Body of pancreas (tissue), 4 donors: ENCODE results near the gene RIOK1. TPM values are rescaled to one million over a fixed set of nuclear protein-coding genes. Genes with fewer than 3 reads are reported as not detected.

Experiments used
- ATAC-seq: fragments of 150-250 bp; one replicate; pipeline ENCODE4 v1.9.1; 2016
- DNase-seq, 4 donors: peaks; one replicate each; pipeline ENCODE4 v3.0.0-alpha.2; 2019
- H3K27ac ChIP-seq, 4 donors: fragments of 200-600 bp; sonication (generic); 1 replicate in 3 of 4; 2 replicates in 1 of 4; pipeline versions ENCODE4 v1.5.1 to v1.6.1; 2016 to 2019; ENCODE audit warnings: mild to moderate bottlenecking in 1 of 4, mixed read lengths in 1 of 4, moderate library complexity in 1 of 4
- H3K27me3 ChIP-seq, 2 donors: fragments of 200-600 bp; sonication (generic); one replicate each; pipeline ENCODE4 v1.6.0; 2016; ENCODE audit warnings: mild to moderate bottlenecking in 1 of 2
- H3K36me3 ChIP-seq, 2 donors: fragments of 200-600 bp; sonication (generic); replicated peaks in 1 of 2; 2 replicates each; pipeline ENCODE4 v1.5.1; 2016; ENCODE audit warnings: low read depth in 2 of 2; ENCODE audit not compliant: insufficient read depth in 1 of 2
- H3K4me1 ChIP-seq: fragments of 200-600 bp; sonication (generic); one replicate; pipeline ENCODE4 v1.6.0; 2016
- H3K4me3 ChIP-seq, 2 donors: fragments of 200-600 bp; sonication (generic); 1 replicate in 1 of 2; 2 replicates in 1 of 2; pipeline ENCODE4 v1.5.1; 2016 to 2019
- H3K9me3 ChIP-seq, 3 donors: fragments of 200-600 bp; sonication (generic); 1 replicate in 2 of 3; 2 replicates in 1 of 3; pipeline ENCODE4 v1.5.1; 2016
- CTCF ChIP-seq, 7 experiments: fragments of 450-650 bp in 4 of 7; fragments of 200-600 bp in 3 of 7; sonication (generic) in 3 of 7; IDR thresholded peaks; one replicate each; pipeline ENCODE4 v1.5.1; 2016 to 2019; ENCODE audit warnings: antibody characterized with exemption in 7 of 7
- POLR2A ChIP-seq, 3 donors: fragments of 450-650 bp; IDR thresholded peaks; one replicate each; pipeline ENCODE4 v1.6.1; 2016; ENCODE audit warnings: antibody characterized with exemption in 3 of 3, mild to moderate bottlenecking in 2 of 3
- WGBS, 2 donors: methylation state at CpG; one replicate each; pipeline ENCODE4 v1.1.5; 2017; 5-methylcytosine and 5-hydroxymethylcytosine counted together
- intact Hi-C: fragments of 100-400 bp; cut with DNase I; formaldehyde crosslinking; loops from one replicate; pipeline ENCODE4 v1.15.1; 2023
- total RNA-seq, 2 donors: library from RNA; depleted of rRNA; stranded (reverse); fragments of >200 nt; gene quantifications; one replicate each; pipeline ENCODE4 v1.1.0, GENCODE V29; 2016

The RIOK1 gene
- total RNA-seq, 2 donors from 2014 or later = 7.9 to 19.2 TPM

GRCh38 chr6:7410851-7411250 is 21.2 kb downstream of the RIOK1 start:
- intact Hi-C loops = loop anchor here (10.0 kb wide), 1 partner anchor 164 kb away; no protein-coding TSS in a partner anchor
- peaks cover 0 to 30% of the 10 kb centered on the region in 2 donors for H3K36me3 ChIP-seq
- 93 to 96% methylated on average over 4 of the region's 4 CpGs for WGBS, 2 donors

GRCh38 chr6:7411328-7411727 is 21.7 kb downstream of the RIOK1 start:
- TF ChIP-seq POLR2A (IDR thresholded peaks at IDR 0.05) (no peak), CTCF (IDR thresholded peaks at IDR 0.05) (no peak)
- WGBS, 2 donors = 90 to 93% methylated on average over 2 of the region's 2 CpGs
- intact Hi-C loops = loop anchor here (10.0 kb wide), 1 partner anchor 163 kb away; no protein-coding TSS in a partner anchor
- DNase-seq (no peak), ATAC-seq (no peak)
- H3K27me3 ChIP-seq = no peaks in the 10 kb centered on the region
- no peak overlapping the region for H3K4me3 ChIP-seq
- no peak overlapping the region for H3K27ac ChIP-seq
- H3K36me3 ChIP-seq = peaks cover 0 to 33% of the 10 kb centered on the region in 2 donors
- H3K9me3 ChIP-seq = no peaks in the 10 kb centered on the region
- no peaks in the 10 kb centered on the region for H3K4me1 ChIP-seq

More at GRCh38 chr6:7410851-7411250, 21.2 kb downstream of the RIOK1 start:
- Histone ChIP-seq H3K4me1 (no peaks in the 10 kb centered on the region), H3K27ac (no peak overlapping the region), H3K27me3 (no peaks in the 10 kb centered on the region), H3K9me3 (no peaks in the 10 kb centered on the region), H3K4me3 (no peak overlapping the region)
- TF ChIP-seq CTCF (IDR thresholded peaks at IDR 0.05) = no peak
- TF ChIP-seq POLR2A (IDR thresholded peaks at IDR 0.05) = no peak
- ATAC-seq (no peak), DNase-seq (no peak)

- Histone ChIP-seq H3K4me1 (no peaks in the 10 kb centered on the region), H3K36me3 (peaks cover 0 to 31% of the 10 kb centered on the region in 2 donors), H3K9me3 (no peaks in the 10 kb centered on the region), H3K4me3 (no peak overlapping the region), H3K27ac (peak overlapping the region in 2 of 4 donors; percentile 13 to 14), H3K27me3 (no peaks in the 10 kb centered on the region)
- intact Hi-C loops = loop anchor here (10.0 kb wide), 1 partner anchor 162 kb away; no protein-coding TSS in a partner anchor
- no peak for ATAC-seq
- 70 to 72% methylated on average over 2 of the region's 2 CpGs for whole genome bisulfite sequencing, 2 donors
- TF ChIP-seq POLR2A (IDR thresholded peaks at IDR 0.05) (no peak), CTCF (IDR thresholded peaks at IDR 0.05) (no peak)
- no peak for DNase-seq
Measured at GRCh38 chr6:7413151-7413823, 23.7 kb downstream of the RIOK1 start.

- DNase-seq (no peak), ATAC-seq (no peak)
- 91% methylated on average over 7 of the region's 7 CpGs for WGBS, 2 donors
- Histone ChIP-seq H3K27me3 (no peaks in the 10 kb centered on the region), H3K36me3 (peaks cover 0 to 30% of the 10 kb centered on the region in 2 donors), H3K27ac (no peak overlapping the region), H3K4me1 (peaks cover 6% of the 10 kb centered on the region), H3K9me3 (no peaks in the 10 kb centered on the region), H3K4me3 (no peak overlapping the region)
- TF ChIP-seq CTCF (IDR thresholded peaks at IDR 0.05) (no peak), POLR2A (IDR thresholded peaks at IDR 0.05) (no peak)
- intact Hi-C loops = loop anchor here (10.0 kb wide), 1 partner anchor 160 kb away; no protein-coding TSS in a partner anchor
Measured at GRCh38 chr6:7414811-7415210, 25.2 kb downstream of the RIOK1 start.
